Measurements from ENCODE around the gene CTBP1. TPM values are rescaled to one million over a fixed set of nuclear protein-coding genes. Genes with fewer than 3 reads are reported as not detected.

The CTBP1 gene
- total and polyA plus RNA-seq, 2 experiments from 2014 or later = 74.0 to 192 TPM

GRCh38 chr4:1168191-1169101, 80.5 kb downstream of the CTBP1 start:
- no peaks in the 10 kb centered on the region for H3K9me2 ChIP-seq (ENCODE audit: insufficient read depth)
- ATAC-seq = no peak
- peaks cover 58% of the 10 kb centered on the region for H3K27me3 ChIP-seq (ENCODE audit: insufficient read depth)
- no peaks in the 10 kb centered on the region for H4K20me1 ChIP-seq (replicated peaks; ENCODE audit: insufficient read depth)
- no peak overlapping the region for H2AFZ ChIP-seq
- Mint-ChIP-seq H3K27ac (no peak overlapping the region), H3K27me3 (ENCODE audit: insufficient read depth, low read depth, poor library complexity) (peaks cover 67% of the 10 kb centered on the region), H3K9me3 (peaks cover 3% of the 10 kb centered on the region), H3K4me1 (peaks cover 5% of the 10 kb centered on the region), H3K36me3 (ENCODE audit: low read depth) (peaks cover 3% of the 10 kb centered on the region; the same call in 1 of the 3 replicates), H3K4me3 (peak overlapping the region; percentile 37; the same call in 1 of the 3 replicates)
- peak overlapping the region; percentile 80 for H3K4me2 ChIP-seq
- H3F3A ChIP-seq (replicated peaks; ENCODE audit: low read depth) = no peaks in the 10 kb centered on the region
- no peaks in the 10 kb centered on the region for H3K79me2 ChIP-seq (replicated peaks; ENCODE audit: insufficient read depth)
- no peaks in the 10 kb centered on the region for H3K4me1 ChIP-seq (ENCODE audit: insufficient read depth)
- no peaks in the 10 kb centered on the region for H3K36me3 ChIP-seq (ENCODE audit: insufficient read depth)
- DNase-seq (ENCODE audit: low spot score) = no peak
- TF ChIP-seq CTCF (conservative IDR thresholded peaks at IDR 0.05; ENCODE audit: low read depth in 2 of 2) (no peak), EZH2 (IDR thresholded peaks at IDR 0.05; ENCODE audit: low read depth, unreplicated experiment) (peak; percentile 34)
- H3K27ac ChIP-seq (ENCODE audit: low read depth) = no peak overlapping the region
- H3K4me3 ChIP-seq = peak overlapping the region; percentile 62

GRCh38 chr4:1167244-1167949, 81.5 kb downstream of the CTBP1 start:
- Histone ChIP-seq H3K4me2 (peak overlapping the region; percentile 80), H3K36me3 (ENCODE audit: insufficient read depth) (no peaks in the 10 kb centered on the region), H3K4me3 (peak overlapping the region; percentile 62), H3K4me1 (ENCODE audit: insufficient read depth) (no peaks in the 10 kb centered on the region), H3F3A (replicated peaks; ENCODE audit: low read depth) (no peaks in the 10 kb centered on the region), H3K9me2 (ENCODE audit: insufficient read depth) (no peaks in the 10 kb centered on the region), H4K20me1 (replicated peaks; ENCODE audit: insufficient read depth) (no peaks in the 10 kb centered on the region), H3K27ac (ENCODE audit: low read depth) (no peak overlapping the region), H3K79me2 (replicated peaks; ENCODE audit: insufficient read depth) (no peaks in the 10 kb centered on the region), H3K27me3 (ENCODE audit: insufficient read depth) (peaks cover 48% of the 10 kb centered on the region), H2AFZ (peak overlapping the region; percentile 95)
- ATAC-seq (peak; percentile 70), DNase-seq (ENCODE audit: low spot score) (peak; percentile 98)
- TF ChIP-seq POLR2AphosphoS5 (IDR thresholded peaks at IDR 0.05; ENCODE audit: low read depth) = peak; percentile 54; the same call in 1 of the 2 replicates
- TF ChIP-seq STAT1 (IDR thresholded peaks at IDR 0.05; ENCODE audit: unreplicated experiment) = no peak
- TF ChIP-seq CTCF (conservative IDR thresholded peaks at IDR 0.05; ENCODE audit: low read depth in 2 of 2) = peak; percentile 79 to 82
- no peak for TF ChIP-seq REST (IDR thresholded peaks at IDR 0.05; ENCODE audit: unreplicated experiment)
- peaks cover 59% of the 10 kb centered on the region for H3K27me3 Mint-ChIP-seq (ENCODE audit: insufficient read depth, low read depth, poor library complexity)
- peak overlapping the region; percentile 67 for H3K4me3 Mint-ChIP-seq
- H3K27ac Mint-ChIP-seq = no peak overlapping the region
- peaks cover 3% of the 10 kb centered on the region for H3K9me3 Mint-ChIP-seq
- peaks cover 3% of the 10 kb centered on the region; the same call in 1 of the 3 replicates for H3K36me3 Mint-ChIP-seq (ENCODE audit: low read depth)
- H3K4me1 Mint-ChIP-seq = peaks cover 5% of the 10 kb centered on the region; the same call in 2 of the 3 replicates

Measured in GM23338 (cell line).